Naive thymus-derived CD8-positive, alpha-beta T cell (primary cell): ENCODE results near the gene CLPSL2. TPM values are rescaled to one million over a fixed set of nuclear protein-coding genes. Genes with fewer than 3 reads are reported as not detected.

Experiments used
- polyA plus RNA-seq, 3 donors: library from polyadenylated mRNA; unstranded; fragments of 300-500 nt; fragmentation: Illumina TruSeq; gene quantifications; one replicate each; pipeline ENCODE4 v1.2.3, GENCODE V29; 2021
- total RNA-seq, 8 experiments: library from RNA in 2 of 8; stranded (reverse) in 2 of 8; gene quantifications; one replicate each; pipeline ENCODE4 v1.2.3 and lab custom pipeline; 2021 to 2026

The CLPSL2 gene
- total and polyA plus RNA-seq, 5 experiments from 2014 or later: not detected

Other genes with a start within 250 kb of the CLPSL2 start
- 10 to 100 TPM; 75.4 to 79.1 TPM for gene FKBP5, start 87.7 kb upstream of the CLPSL2 start, total RNA-seq
- 100 to 1,000 TPM; 108 to 297 (median 154) TPM for gene FKBP5, start 87.7 kb upstream of the CLPSL2 start, polyA plus RNA-seq
- 1 to 10 TPM; 1.9 to 2.0 TPM for gene ARMC12, start 39.6 kb upstream of the CLPSL2 start, total RNA-seq
- gene ARMC12, start 39.6 kb upstream of the CLPSL2 start, polyA plus RNA-seq: 1 to 10 TPM in 2 of 3 donors, under 1 TPM in 1; 0.30 to 1.3 (median 1.2) TPM
- gene CLPSL1, start 4.4 kb downstream of the CLPSL2 start, total RNA-seq: not detected
- gene CLPSL1, start 4.4 kb downstream of the CLPSL2 start, polyA plus RNA-seq: not detected
- not detected for gene CLPS, start 20.7 kb downstream of the CLPSL2 start, total RNA-seq
- gene CLPS, start 20.7 kb downstream of the CLPSL2 start, polyA plus RNA-seq: not detected
- not detected for gene LHFPL5, start 28.8 kb downstream of the CLPSL2 start, total RNA-seq
- not detected for gene LHFPL5, start 28.8 kb downstream of the CLPSL2 start, polyA plus RNA-seq
- gene SRPK1, start 144.5 kb downstream of the CLPSL2 start, total RNA-seq: 10 to 100 TPM; 48.0 to 53.4 TPM
- gene SRPK1, start 144.5 kb downstream of the CLPSL2 start, polyA plus RNA-seq: 10 to 100 TPM; 28.2 to 40.8 (median 40.3) TPM
- gene SLC26A8, start 248.0 kb downstream of the CLPSL2 start, total RNA-seq: not detected
- not detected for gene SLC26A8, start 248.0 kb downstream of the CLPSL2 start, polyA plus RNA-seq